HEK293 (cell line): ENCODE results near the gene CCDC158.

Experiments used
- CTCF ChIA-PET: fragments of 350-600 bp; formaldehyde crosslinking; extraction: SDS; loops from one replicate; lab custom pipeline; 2021; ENCODE audit warnings: antibody characterized with exemption; lab: Yijun Ruan, JAX
- POLR2A ChIA-PET: fragments of 300-600 bp; formaldehyde crosslinking; extraction: SDS; loops from one replicate; lab custom pipeline; 2020; ENCODE audit warnings: antibody characterized with exemption, inconsistent platforms; lab: Yijun Ruan, JAX
- H3K27ac ChIP-seq: fragments of 200-500 bp; sonication (Bioruptor generic); 2 replicates; pipeline ENCODE4 v1.5.1; 2014; ENCODE audit warnings: low read depth, low read length, control low read depth, inconsistent platforms; ENCODE audit errors: extremely low read depth
- H3K36me3 ChIP-seq, 2 experiments: fragments of 200-500 bp in 1 of 2; sonication (Bioruptor generic) in 1 of 2; 1 replicate in 1 of 2; 2 replicates in 1 of 2; pipeline ENCODE4 v1.5.1; 2014 to 2017; ENCODE audit warnings: inconsistent platforms in 2 of 2, low read length in 2 of 2; ENCODE audit not compliant: control insufficient read depth in 2 of 2, insufficient read depth in 1 of 2
- H3K4me1 ChIP-seq: fragments of 200-500 bp; sonication (Bioruptor generic); 2 replicates; pipeline ENCODE4 v1.5.1; 2014; ENCODE audit warnings: mild to moderate bottlenecking, low read length, inconsistent platforms; ENCODE audit not compliant: control insufficient read depth, insufficient read depth
- H3K4me3 ChIP-seq: 2 replicates; pipeline ENCODE4 v1.5.1; 2011; ENCODE audit warnings: low read depth, mild to moderate bottlenecking, control low read depth, low read length, moderate library complexity
- H3K9me3 ChIP-seq: fragments of 200-500 bp; sonication (Bioruptor generic); 2 replicates; pipeline ENCODE4 v1.5.1; 2014; ENCODE audit warnings: low read depth, low read length, inconsistent platforms; ENCODE audit not compliant: control insufficient read depth, insufficient read depth
- EGR2 ChIP-seq: fragments of 450-650 bp; formaldehyde crosslinking; IDR thresholded peaks from 2 replicates; pipeline ENCODE4 v1.5.1; 2016; ENCODE audit warnings: low read depth, missing biosample characterization, missing genetic modification characterization
- KLF7 ChIP-seq: fragments of 450-650 bp; formaldehyde crosslinking; IDR thresholded peaks from 2 replicates; pipeline ENCODE4 v1.5.1; 2016; ENCODE audit warnings: missing biosample characterization, missing genetic modification characterization, borderline replicate concordance
- SP7 ChIP-seq: fragments of 450-650 bp; formaldehyde crosslinking; IDR thresholded peaks from 2 replicates; pipeline ENCODE4 v1.5.1; 2016; ENCODE audit warnings: missing biosample characterization, missing genetic modification characterization
- TRIM28 ChIP-seq: IDR thresholded peaks from 2 replicates; pipeline ENCODE4 v1.6.1; 2011; ENCODE audit warnings: low read length, control low read depth, borderline replicate concordance
- ZBTB8A ChIP-seq: fragments of 450-650 bp; formaldehyde crosslinking; IDR thresholded peaks from 2 replicates; pipeline ENCODE4 v1.5.1; 2016; ENCODE audit warnings: missing biosample characterization, missing genetic modification characterization
- ZIC2 ChIP-seq: fragments of 450-650 bp; formaldehyde crosslinking; IDR thresholded peaks from 2 replicates; pipeline ENCODE4 v1.5.1; 2016; ENCODE audit warnings: missing biosample characterization, missing genetic modification characterization
- ZNF114 ChIP-seq: fragments of 450-650 bp; formaldehyde crosslinking; IDR thresholded peaks from 2 replicates; pipeline ENCODE4 v1.5.0; 2017; ENCODE audit warnings: missing biosample characterization, missing genetic modification characterization
- ZNF138 ChIP-seq: fragments of 450-650 bp; formaldehyde crosslinking; IDR thresholded peaks from 2 replicates; pipeline ENCODE4 v1.5.1; 2016; ENCODE audit warnings: missing biosample characterization, missing genetic modification characterization, borderline replicate concordance
- ZNF157 ChIP-seq: fragments of 450-650 bp; formaldehyde crosslinking; IDR thresholded peaks from 2 replicates; pipeline ENCODE4 v1.5.1; 2016; ENCODE audit warnings: missing biosample characterization, missing genetic modification characterization
- ZNF23 ChIP-seq: fragments of 450-650 bp; formaldehyde crosslinking; IDR thresholded peaks from 2 replicates; pipeline ENCODE4 v1.5.1; 2016; ENCODE audit warnings: missing biosample characterization, missing genetic modification characterization, borderline replicate concordance
- ZNF404 ChIP-seq: fragments of 450-650 bp; formaldehyde crosslinking; IDR thresholded peaks from 2 replicates; pipeline ENCODE4 v1.5.1; 2017; ENCODE audit warnings: missing biosample characterization, missing genetic modification characterization
- ZNF416 ChIP-seq: fragments of 450-650 bp; formaldehyde crosslinking; IDR thresholded peaks from 2 replicates; pipeline ENCODE4 v1.5.1; 2016; ENCODE audit warnings: missing biosample characterization, missing genetic modification characterization
- ZNF548 ChIP-seq: fragments of 450-650 bp; formaldehyde crosslinking; IDR thresholded peaks from 2 replicates; pipeline ENCODE4 v1.5.1; 2016; ENCODE audit warnings: missing biosample characterization, missing genetic modification characterization
- ZNF549 ChIP-seq: fragments of 450-650 bp; IDR thresholded peaks from 2 replicates; pipeline ENCODE4 v1.5.1; 2018; ENCODE audit warnings: missing biosample characterization, missing genetic modification characterization, mild to moderate bottlenecking, inconsistent platforms, moderate library complexity
- ZNF600 ChIP-seq: fragments of 450-650 bp; formaldehyde crosslinking; IDR thresholded peaks from 2 replicates; pipeline ENCODE4 v1.5.1; 2016; ENCODE audit warnings: missing biosample characterization, missing genetic modification characterization
- ZNF610 ChIP-seq: fragments of 450-650 bp; formaldehyde crosslinking; IDR thresholded peaks from 2 replicates; pipeline ENCODE4 v1.5.1; 2016; ENCODE audit warnings: missing biosample characterization, missing genetic modification characterization, borderline replicate concordance
- ZNF626 ChIP-seq: fragments of 450-650 bp; sonication (Bioruptor Pico); formaldehyde crosslinking; IDR thresholded peaks from 2 replicates; pipeline ENCODE4 v1.5.1; 2018; ENCODE audit warnings: missing biosample characterization, missing genetic modification characterization, inconsistent platforms
- ZNF658 ChIP-seq: fragments of 450-650 bp; formaldehyde crosslinking; IDR thresholded peaks from 2 replicates; pipeline ENCODE4; 2016; ENCODE audit warnings: missing biosample characterization, missing genetic modification characterization
- ZNF701 ChIP-seq: fragments of 450-650 bp; formaldehyde crosslinking; IDR thresholded peaks from 2 replicates; pipeline ENCODE4 v1.5.1; 2016; ENCODE audit warnings: missing biosample characterization, missing genetic modification characterization
- ZNF747 ChIP-seq: fragments of 450-650 bp; formaldehyde crosslinking; IDR thresholded peaks from 2 replicates; pipeline ENCODE4 v1.5.1; 2016; ENCODE audit warnings: missing biosample characterization, missing genetic modification characterization
- ZNF768 ChIP-seq: fragments of 450-650 bp; formaldehyde crosslinking; IDR thresholded peaks from 2 replicates; pipeline ENCODE4 v1.5.1; 2018; ENCODE audit warnings: missing biosample characterization, mild to moderate bottlenecking, missing genetic modification characterization
- ZNF837 ChIP-seq: fragments of 450-650 bp; formaldehyde crosslinking; IDR thresholded peaks from 2 replicates; pipeline ENCODE4 v1.5.1; 2016; ENCODE audit warnings: missing biosample characterization, missing genetic modification characterization
- ZXDB ChIP-seq: fragments of 450-650 bp; formaldehyde crosslinking; IDR thresholded peaks from 2 replicates; pipeline ENCODE4 v1.5.1; 2016; ENCODE audit warnings: missing biosample characterization, missing genetic modification characterization
- TF ChIP-seq, protein P1 (sequence below): fragments of 450-650 bp; formaldehyde crosslinking; IDR thresholded peaks from 2 replicates; pipeline ENCODE4; 2016; ENCODE audit warnings: missing biosample characterization, missing genetic modification characterization
- TF ChIP-seq, protein P2 (sequence below): fragments of 450-650 bp; formaldehyde crosslinking; IDR thresholded peaks from 2 replicates; pipeline ENCODE4 v1.5.1; 2017; ENCODE audit warnings: missing biosample characterization, missing genetic modification characterization
- TF ChIP-seq, protein P3 (sequence below): fragments of 450-650 bp; formaldehyde crosslinking; IDR thresholded peaks from 2 replicates; pipeline ENCODE4 v1.5.1; 2016; ENCODE audit warnings: missing biosample characterization, missing genetic modification characterization, low read depth
- TF ChIP-seq, protein P4 (sequence below): fragments of 450-650 bp; formaldehyde crosslinking; IDR thresholded peaks from 2 replicates; pipeline ENCODE4 v1.5.1; 2016; ENCODE audit warnings: missing biosample characterization, missing genetic modification characterization, borderline replicate concordance
- TF ChIP-seq, protein P5 (sequence below): fragments of 450-650 bp; formaldehyde crosslinking; IDR thresholded peaks from 2 replicates; pipeline ENCODE4 v1.5.1; 2016; ENCODE audit warnings: missing biosample characterization, missing genetic modification characterization

The CCDC158 gene

DNA sequence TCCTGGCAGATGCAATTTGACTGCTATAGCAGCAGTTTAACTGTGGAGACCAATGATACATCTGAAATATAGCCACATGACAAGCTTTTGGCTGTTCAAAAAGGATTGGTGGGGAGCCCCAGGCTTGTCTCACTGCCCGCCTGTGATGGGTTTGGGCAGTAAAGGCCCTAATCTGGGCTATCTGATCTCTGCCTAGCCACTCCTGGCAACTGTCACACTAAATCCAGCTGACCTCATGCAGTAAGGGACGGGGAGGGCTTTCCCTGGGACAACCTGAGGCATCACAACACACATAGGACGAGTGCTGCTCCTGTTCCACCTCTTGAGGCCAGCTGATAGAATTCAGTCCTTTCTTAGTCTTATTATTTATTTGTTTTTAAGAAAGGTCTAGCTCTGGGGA is 56.2 kb downstream of the CCDC158 start (continued):
- no peak for TF ChIP-seq KLF7 (tag by site-specific recombination)
- no peak for TF ChIP-seq ZNF23 (tag by site-specific recombination)
- no peak for TF ChIP-seq ZNF626 (tag by site-specific recombination)
- TF ChIP-seq ZNF549 (tag by site-specific recombination), result no peak
- TF ChIP-seq SP7 (tag by site-specific recombination), result no peak
- no peak for TF ChIP-seq ZIC2 (tag by site-specific recombination)
- no peak for TF ChIP-seq ZNF701 (tag by site-specific recombination)
- TF ChIP-seq, protein P1, sequence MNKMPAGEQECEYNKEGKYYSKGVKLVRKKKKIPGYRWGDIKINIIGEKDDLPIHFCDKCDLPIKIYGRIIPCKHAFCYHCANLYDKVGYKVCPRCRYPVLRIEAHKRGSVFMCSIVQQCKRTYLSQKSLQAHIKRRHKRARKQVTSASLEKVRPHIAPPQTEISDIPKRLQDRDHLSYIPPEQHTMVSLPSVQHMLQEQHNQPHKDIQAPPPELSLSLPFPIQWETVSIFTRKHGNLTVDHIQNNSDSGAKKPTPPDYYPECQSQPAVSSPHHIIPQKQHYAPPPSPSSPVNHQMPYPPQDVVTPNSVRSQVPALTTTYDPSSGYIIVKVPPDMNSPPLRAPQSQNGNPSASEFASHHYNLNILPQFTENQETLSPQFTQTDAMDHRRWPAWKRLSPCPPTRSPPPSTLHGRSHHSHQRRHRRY (tag by site-specific recombination), result no peak
- no peak for TF ChIP-seq ZNF837
- TF ChIP-seq, protein P2, sequence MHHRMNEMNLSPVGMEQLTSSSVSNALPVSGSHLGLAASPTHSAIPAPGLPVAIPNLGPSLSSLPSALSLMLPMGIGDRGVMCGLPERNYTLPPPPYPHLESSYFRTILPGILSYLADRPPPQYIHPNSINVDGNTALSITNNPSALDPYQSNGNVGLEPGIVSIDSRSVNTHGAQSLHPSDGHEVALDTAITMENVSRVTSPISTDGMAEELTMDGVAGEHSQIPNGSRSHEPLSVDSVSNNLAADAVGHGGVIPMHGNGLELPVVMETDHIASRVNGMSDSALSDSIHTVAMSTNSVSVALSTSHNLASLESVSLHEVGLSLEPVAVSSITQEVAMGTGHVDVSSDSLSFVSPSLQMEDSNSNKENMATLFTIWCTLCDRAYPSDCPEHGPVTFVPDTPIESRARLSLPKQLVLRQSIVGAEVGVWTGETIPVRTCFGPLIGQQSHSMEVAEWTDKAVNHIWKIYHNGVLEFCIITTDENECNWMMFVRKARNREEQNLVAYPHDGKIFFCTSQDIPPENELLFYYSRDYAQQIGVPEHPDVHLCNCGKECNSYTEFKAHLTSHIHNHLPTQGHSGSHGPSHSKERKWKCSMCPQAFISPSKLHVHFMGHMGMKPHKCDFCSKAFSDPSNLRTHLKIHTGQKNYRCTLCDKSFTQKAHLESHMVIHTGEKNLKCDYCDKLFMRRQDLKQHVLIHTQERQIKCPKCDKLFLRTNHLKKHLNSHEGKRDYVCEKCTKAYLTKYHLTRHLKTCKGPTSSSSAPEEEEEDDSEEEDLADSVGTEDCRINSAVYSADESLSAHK (tag by site-specific recombination), result no peak

DNA sequence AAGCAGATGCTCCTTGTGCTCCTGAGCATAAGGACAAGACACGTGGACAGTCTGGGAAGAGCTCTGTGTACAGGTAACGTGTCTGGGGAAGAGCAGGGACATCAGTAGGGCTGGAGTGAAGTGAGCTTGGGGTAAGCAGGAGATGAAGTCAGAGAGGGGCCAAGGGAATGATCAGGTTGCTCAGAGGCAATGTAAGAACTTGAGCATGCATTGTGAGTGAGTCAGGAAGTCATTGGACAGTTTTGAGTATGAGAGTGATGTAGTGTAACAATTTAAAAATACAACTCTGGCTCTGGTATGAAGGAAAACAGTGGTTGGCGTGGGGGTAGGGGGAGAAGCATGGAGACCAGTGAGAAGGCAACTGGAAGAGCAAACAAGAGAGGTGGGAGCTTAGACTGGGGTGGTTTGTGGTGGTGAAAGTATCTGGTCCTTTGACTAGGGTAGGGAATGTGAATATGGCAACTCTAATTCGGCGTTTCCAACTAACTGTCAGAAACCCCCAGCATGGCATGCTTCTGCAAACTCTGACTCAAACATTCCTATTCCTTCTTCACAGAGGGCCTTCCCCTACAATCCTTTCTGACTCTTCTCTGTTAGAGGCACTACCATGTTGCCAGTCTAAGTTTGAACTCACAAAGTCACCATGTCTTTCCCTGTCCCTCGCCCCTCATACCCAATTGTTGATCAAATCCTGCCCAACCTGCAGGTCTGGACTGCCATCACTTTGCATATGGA is 57.2 kb downstream of the CCDC158 start:
- CTCF ChIA-PET, result interaction anchor here (0.6 kb wide), 1 partner anchor 175 kb away, joined by 3 read pairs; no protein-coding TSS in a partner anchor

DNA sequence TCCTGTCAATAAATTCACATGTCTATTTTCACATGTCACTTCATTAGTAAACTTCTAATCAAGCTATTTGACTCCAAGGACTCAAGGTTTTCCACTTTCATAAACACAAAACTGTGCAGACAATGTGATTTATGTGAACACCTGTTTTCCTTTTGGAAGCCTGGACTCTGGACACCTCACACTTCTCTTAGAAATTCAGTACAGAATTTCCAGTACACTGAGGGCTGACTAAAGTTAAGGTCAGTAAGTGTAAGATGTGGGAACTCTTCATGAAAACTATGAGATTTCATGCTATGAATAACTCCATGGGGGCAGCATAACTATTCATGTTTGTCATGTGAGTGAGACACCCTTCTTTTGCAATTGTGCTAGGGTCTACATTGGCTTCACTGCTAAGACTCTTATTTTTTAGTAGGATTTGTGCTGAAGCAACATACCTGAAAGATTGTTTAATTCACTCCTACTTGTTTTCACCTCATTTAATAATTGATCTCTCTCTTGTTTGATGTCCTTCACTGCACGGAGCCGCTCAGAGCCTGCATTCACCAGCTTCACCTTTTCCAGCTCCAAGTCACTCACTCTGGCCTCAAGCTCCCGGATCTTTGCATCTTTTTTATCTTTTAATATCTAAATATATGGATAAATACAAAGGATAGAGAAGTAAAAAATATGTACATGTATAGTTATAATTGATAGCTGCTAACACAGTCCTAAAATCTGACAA is 59.1 kb downstream of the CCDC158 start:
- H3K9me3 ChIP-seq, result no peaks in the 10 kb centered on the region
- H3K4me3 ChIP-seq, result no peak overlapping the region
- H3K4me1 ChIP-seq, result no peaks in the 10 kb centered on the region
- ChIA-PET CTCF (no interaction called here), POLR2A (no interaction called here)
- no peak overlapping the region for H3K27ac ChIP-seq
- no peaks in the 10 kb centered on the region for H3K36me3 ChIP-seq
- TF ChIP-seq ZXDB (tag by site-specific recombination) (no peak), ZNF768 (tag by site-specific recombination) (no peak), ZNF626 (tag by site-specific recombination) (no peak), ZNF138 (tag by site-specific recombination) (no peak), ZNF549 (tag by site-specific recombination) (no peak), ZNF658 (no peak), ZNF416 (tag by site-specific recombination) (no peak), ZNF157 (tag by site-specific recombination) (no peak), ZNF600 (tag by site-specific recombination) (no peak), EGR2 (no peak), ZNF404 (tag by site-specific recombination) (no peak)
- TF ChIP-seq, protein P3, sequence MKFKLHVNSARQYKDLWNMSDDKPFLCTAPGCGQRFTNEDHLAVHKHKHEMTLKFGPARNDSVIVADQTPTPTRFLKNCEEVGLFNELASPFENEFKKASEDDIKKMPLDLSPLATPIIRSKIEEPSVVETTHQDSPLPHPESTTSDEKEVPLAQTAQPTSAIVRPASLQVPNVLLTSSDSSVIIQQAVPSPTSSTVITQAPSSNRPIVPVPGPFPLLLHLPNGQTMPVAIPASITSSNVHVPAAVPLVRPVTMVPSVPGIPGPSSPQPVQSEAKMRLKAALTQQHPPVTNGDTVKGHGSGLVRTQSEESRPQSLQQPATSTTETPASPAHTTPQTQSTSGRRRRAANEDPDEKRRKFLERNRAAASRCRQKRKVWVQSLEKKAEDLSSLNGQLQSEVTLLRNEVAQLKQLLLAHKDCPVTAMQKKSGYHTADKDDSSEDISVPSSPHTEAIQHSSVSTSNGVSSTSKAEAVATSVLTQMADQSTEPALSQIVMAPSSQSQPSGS (tag by site-specific recombination), result no peak
- TF ChIP-seq, protein P4, sequence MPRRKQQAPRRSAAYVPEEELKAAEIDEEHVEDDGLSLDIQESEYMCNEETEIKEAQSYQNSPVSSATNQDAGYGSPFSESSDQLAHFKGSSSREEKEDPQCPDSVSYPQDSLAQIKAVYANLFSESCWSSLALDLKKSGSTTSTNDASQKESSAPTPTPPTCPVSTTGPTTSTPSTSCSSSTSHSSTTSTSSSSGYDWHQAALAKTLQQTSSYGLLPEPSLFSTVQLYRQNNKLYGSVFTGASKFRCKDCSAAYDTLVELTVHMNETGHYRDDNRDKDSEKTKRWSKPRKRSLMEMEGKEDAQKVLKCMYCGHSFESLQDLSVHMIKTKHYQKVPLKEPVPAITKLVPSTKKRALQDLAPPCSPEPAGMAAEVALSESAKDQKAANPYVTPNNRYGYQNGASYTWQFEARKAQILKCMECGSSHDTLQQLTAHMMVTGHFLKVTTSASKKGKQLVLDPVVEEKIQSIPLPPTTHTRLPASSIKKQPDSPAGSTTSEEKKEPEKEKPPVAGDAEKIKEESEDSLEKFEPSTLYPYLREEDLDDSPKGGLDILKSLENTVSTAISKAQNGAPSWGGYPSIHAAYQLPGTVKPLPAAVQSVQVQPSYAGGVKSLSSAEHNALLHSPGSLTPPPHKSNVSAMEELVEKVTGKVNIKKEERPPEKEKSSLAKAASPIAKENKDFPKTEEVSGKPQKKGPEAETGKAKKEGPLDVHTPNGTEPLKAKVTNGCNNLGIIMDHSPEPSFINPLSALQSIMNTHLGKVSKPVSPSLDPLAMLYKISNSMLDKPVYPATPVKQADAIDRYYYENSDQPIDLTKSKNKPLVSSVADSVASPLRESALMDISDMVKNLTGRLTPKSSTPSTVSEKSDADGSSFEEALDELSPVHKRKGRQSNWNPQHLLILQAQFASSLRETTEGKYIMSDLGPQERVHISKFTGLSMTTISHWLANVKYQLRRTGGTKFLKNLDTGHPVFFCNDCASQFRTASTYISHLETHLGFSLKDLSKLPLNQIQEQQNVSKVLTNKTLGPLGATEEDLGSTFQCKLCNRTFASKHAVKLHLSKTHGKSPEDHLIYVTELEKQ, result no peak

More for the DNA sequence above, 57.2 kb downstream of the CCDC158 start:
- no peak overlapping the region for H3K27ac ChIP-seq
- H3K4me1 ChIP-seq, result no peaks in the 10 kb centered on the region
- POLR2A ChIA-PET, result no interaction called here
- no peaks in the 10 kb centered on the region for H3K36me3 ChIP-seq
- TF ChIP-seq, protein P5, sequence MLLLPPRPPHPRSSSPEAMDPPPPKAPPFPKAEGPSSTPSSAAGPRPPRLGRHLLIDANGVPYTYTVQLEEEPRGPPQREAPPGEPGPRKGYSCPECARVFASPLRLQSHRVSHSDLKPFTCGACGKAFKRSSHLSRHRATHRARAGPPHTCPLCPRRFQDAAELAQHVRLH (tag by site-specific recombination), result no peak
- no peak for TF ChIP-seq ZNF548 (tag by site-specific recombination)
- TF ChIP-seq TRIM28, result no peak
- no peak for TF ChIP-seq ZNF610 (tag by site-specific recombination)
- no peak for TF ChIP-seq ZNF114 (tag by site-specific recombination)
- no peak for TF ChIP-seq ZNF747 (tag by site-specific recombination)
- TF ChIP-seq ZBTB8A, result no peak
- TF ChIP-seq, all 188 proteins: peak for 0
- Histone ChIP-seq H3K9me3 (no peaks in the 10 kb centered on the region), H3K4me3 (no peak overlapping the region)
